NCI-H748 (cell line): ENCODE results near the gene IFI6.
"Not testable (repeated sequence)": the region's sequence is repeated elsewhere in the genome, so short reads cannot be mapped to it uniquely, and the experiment has no call there.

Source experiments
- DNase-seq: peaks from one replicate; lab custom pipeline; 2025; ENCODE audit not compliant: unreplicated experiment; lab: John Stamatoyannopoulos, UW

Gene IFI6

GRCh38 chr1:27632387-27633297 lies 39.4 kb downstream of the IFI6 start:
- DNase-seq = no peak

GRCh38 chr1:27630859-27631491 lies 41.0 kb downstream of the IFI6 start:
- no peak for DNase-seq

- DNase-seq = no peak
Measured at GRCh38 chr1:27628712-27629111, 43.3 kb downstream of the IFI6 start.

GRCh38 chr1:27627733-27628132 lies 44.3 kb downstream of the IFI6 start:
- not testable (repeated sequence) for DNase-seq

GRCh38 chr1:27627061-27627460 lies 44.9 kb downstream of the IFI6 start:
- no peak for DNase-seq

GRCh38 chr1:27626031-27626935 lies 45.7 kb downstream of the IFI6 start:
- DNase-seq = no peak

GRCh38 chr1:27624467-27625178 lies 47.4 kb downstream of the IFI6 start:
- DNase-seq = no peak

GRCh38 chr1:27623327-27624212 lies 48.4 kb downstream of the IFI6 start:
- no peak for DNase-seq

GRCh38 chr1:27622828-27623227 lies 49.2 kb downstream of the IFI6 start:
- no peak for DNase-seq

GRCh38 chr1:27621051-27621920 lies 50.7 kb downstream of the IFI6 start:
- no peak for DNase-seq

GRCh38 chr1:27619782-27620438 lies 52.1 kb downstream of the IFI6 start:
- not testable (repeated sequence) for DNase-seq

GRCh38 chr1:27618341-27619082 lies 53.5 kb downstream of the IFI6 start:
- DNase-seq = no peak

- DNase-seq = no peak
Measured at GRCh38 chr1:27617420-27617819, 54.6 kb downstream of the IFI6 start.

- DNase-seq = no peak
Measured at GRCh38 chr1:27616441-27616840, 55.6 kb downstream of the IFI6 start.
